IPS-18a (cell line): ENCODE measurements around the gene LIN52.

Experiments used
- H3K27ac ChIP-seq: one replicate; pipeline ENCODE4 v1.5.1; 2013; ENCODE audit warnings: low read length
- H3K27me3 ChIP-seq: one replicate; pipeline ENCODE4 v1.6.1; 2013; ENCODE audit warnings: mild to moderate bottlenecking, low read length; ENCODE audit not compliant: control insufficient read depth, insufficient read depth
- H3K36me3 ChIP-seq: one replicate; pipeline ENCODE4 v1.6.1; 2013; ENCODE audit warnings: low read depth, low read length; ENCODE audit not compliant: control insufficient read depth
- H3K4me1 ChIP-seq: one replicate; pipeline ENCODE4 v1.6.1; 2013; ENCODE audit warnings: low read depth, low read length; ENCODE audit not compliant: control insufficient read depth
- H3K4me3 ChIP-seq: one replicate; pipeline ENCODE4 v1.5.1; 2013; ENCODE audit warnings: low read length
- H3K9ac ChIP-seq: one replicate; pipeline ENCODE4 v1.6.1; 2013; ENCODE audit warnings: mild to moderate bottlenecking, low read length, moderate library complexity
- H3K9me3 ChIP-seq: one replicate; pipeline ENCODE4 v1.6.1; 2013; ENCODE audit warnings: low read depth, low read length; ENCODE audit not compliant: control insufficient read depth

Gene LIN52, protein sequence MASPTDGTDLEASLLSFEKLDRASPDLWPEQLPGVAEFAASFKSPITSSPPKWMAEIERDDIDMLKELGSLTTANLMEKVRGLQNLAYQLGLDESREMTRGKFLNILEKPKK

DNA sequence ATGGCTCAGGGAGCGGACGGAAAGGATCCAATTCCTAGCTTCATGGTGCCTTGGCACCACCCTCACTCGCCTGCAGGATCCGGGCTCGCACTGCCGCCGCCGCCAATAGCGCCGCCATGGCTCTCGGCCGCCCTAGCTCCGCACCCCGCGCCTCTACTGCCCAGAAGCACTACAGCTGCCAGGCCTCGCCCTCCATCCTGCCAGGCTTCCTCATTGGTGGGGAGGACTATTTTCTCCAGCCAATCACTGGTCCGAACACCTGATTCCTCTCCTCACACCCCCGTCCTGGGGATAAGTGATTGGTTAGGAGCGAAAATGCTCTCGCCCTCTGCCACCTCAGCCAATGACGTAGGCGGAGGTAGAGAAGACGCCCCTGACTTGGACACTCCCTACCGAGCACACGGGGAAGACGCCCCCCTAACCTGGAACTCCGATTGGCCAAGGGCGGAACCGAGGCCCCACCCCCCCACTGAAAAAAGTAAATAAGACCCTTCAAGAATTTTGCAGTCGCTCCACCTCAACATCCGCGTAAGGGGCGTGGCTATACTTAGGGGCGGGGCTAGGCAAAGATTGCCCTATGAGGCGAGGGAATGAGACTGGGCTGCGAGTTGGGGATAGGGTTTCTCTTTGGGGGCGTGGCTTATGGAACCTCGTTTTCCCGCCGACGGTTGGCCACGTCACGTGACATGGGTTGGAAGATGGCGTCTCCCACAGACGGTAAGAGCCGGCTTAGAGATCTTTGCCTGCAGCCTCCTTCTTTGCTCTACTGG, at the start of gene LIN52, which contains the start of gene ALDH6A1:
TSS of gene LIN52 (plus strand) at position 680 of the 770 bp plus-strand sequence. CDS start at position 699, 19 bp downstream.
TSS of gene ALDH6A1 (minus strand) at position 177 of the 770 bp plus-strand sequence. CDS start at position 118, 59 bp downstream.
- Histone ChIP-seq H3K9me3 (no peaks in the 10 kb centered on the region), H3K36me3 (no peaks in the 10 kb centered on the region), H3K4me1 (peaks cover 5% of the 10 kb centered on the region), H3K4me3 (peak within 1 kb of the TSS; percentile 93), H3K9ac (peak within 1 kb of the TSS; percentile 93), H3K27ac (peak within 1 kb of the TSS; percentile 78), H3K27me3 (no peaks in the 10 kb centered on the region)

DNA sequence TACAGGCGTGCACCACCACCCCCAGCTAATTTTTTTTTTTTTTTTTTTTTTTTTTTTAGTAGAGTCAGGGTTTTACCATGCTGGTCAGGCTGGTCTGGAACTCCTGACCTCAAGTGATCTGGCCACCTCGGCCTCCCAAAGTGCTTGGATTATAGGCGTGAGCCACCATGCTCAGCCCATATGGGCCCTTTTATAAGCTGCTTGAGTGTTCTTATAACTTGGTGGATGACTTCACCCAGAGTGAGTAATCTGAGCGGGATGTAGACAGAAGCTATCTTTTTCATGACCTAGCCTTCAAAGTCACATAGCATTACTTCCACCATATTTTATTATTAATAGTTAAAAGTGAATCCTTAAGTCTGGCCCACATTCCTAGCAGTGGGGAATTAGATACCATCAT, 49.2 kb upstream of the LIN52 start:
- H3K9ac ChIP-seq: no peak overlapping the region
- no peaks in the 10 kb centered on the region for H3K9me3 ChIP-seq
- H3K27ac ChIP-seq: no peak overlapping the region
- H3K27me3 ChIP-seq: no peaks in the 10 kb centered on the region
- H3K4me1 ChIP-seq: no peaks in the 10 kb centered on the region
- no peaks in the 10 kb centered on the region for H3K36me3 ChIP-seq
- H3K4me3 ChIP-seq: no peak overlapping the region

DNA sequence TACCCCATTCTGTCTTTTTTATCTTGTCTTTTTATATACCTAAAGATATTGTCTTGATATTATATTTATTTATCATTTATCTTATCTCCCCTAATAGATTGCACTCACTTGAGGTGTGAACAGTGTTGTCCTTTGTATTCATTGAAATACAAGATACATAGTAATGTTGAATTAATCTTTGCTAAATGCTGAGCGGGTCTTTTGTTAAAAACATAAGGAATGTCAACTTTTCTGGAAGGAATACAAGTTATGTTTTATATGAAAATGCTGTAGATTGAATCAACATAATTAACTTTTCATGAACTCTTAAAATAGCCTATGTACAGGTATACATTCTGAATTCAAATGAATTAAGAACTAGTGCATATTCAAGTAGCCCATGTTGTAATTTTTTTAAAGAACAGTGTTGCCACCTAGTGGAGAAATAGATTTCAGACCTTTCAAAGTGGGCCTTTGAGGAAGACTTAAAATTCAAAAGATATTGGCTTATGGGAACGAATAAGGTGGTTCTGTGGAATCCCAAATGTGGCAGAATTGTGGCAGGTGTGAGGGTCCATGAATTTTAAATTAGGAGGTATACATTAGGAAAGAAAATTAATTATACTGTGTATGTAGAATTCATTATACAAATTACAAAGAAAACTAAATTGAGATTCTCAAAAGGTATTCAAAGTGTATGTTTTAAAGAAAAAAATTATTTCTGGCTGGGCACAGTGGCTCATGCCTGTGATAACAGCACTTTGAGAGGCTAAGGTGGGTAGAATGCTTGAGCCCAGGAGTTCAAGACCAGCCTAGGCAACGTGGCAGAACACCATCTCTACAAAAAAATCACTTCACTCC, 46.5 kb upstream of the LIN52 start:
- Histone ChIP-seq H3K4me3 (no peak overlapping the region), H3K4me1 (no peaks in the 10 kb centered on the region), H3K9ac (no peak overlapping the region), H3K9me3 (no peaks in the 10 kb centered on the region), H3K27me3 (no peaks in the 10 kb centered on the region), H3K36me3 (no peaks in the 10 kb centered on the region), H3K27ac (no peak overlapping the region)

DNA sequence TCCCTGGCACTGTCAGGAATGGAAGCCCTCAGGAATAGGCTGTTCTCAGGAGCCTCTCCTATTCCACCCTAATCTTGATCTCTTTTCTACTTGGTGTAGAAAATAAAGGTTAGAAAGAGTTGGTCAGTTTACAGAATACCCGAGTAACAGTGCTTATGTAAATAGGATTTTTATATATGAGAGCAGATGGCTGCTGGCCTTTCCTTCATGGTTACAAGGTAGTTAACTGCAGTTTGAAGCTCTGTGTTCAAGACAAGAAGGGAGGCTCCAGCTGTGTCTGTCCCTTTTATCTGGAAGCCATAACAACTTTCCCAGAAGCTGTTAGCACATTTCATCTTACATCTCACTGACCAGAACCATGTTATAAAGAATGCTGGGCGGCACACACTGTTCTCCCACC, 42.5 kb upstream of the LIN52 start:
- no peak overlapping the region for H3K27ac ChIP-seq
- H3K4me1 ChIP-seq: no peaks in the 10 kb centered on the region
- H3K27me3 ChIP-seq: no peaks in the 10 kb centered on the region
- H3K36me3 ChIP-seq: no peaks in the 10 kb centered on the region
- no peak overlapping the region for H3K9ac ChIP-seq
- no peak overlapping the region for H3K4me3 ChIP-seq
- no peaks in the 10 kb centered on the region for H3K9me3 ChIP-seq

DNA sequence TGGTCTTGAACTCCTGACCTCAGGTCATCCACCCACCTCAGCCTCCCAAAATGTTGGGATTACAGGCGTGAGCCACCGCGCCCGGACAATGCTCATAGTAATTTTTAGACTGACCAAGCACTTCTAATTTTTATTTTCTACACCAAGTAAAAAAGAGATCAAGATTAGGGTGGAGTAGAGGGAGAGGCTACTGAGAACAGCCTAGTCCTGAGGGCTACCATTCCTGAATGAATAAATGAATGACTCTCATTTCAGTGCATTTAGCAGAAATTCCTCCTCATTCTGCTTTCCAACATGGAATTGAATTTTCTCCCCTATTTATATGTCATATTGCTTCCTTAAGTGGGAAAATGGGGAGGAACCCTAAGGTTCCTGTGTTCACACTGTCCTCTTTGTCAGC, 39.2 kb upstream of the LIN52 start:
- no peak overlapping the region for H3K4me3 ChIP-seq
- no peaks in the 10 kb centered on the region for H3K9me3 ChIP-seq
- H3K27ac ChIP-seq: no peak overlapping the region
- H3K36me3 ChIP-seq: no peaks in the 10 kb centered on the region
- H3K27me3 ChIP-seq: no peaks in the 10 kb centered on the region
- no peaks in the 10 kb centered on the region for H3K4me1 ChIP-seq
- no peak overlapping the region for H3K9ac ChIP-seq

DNA sequence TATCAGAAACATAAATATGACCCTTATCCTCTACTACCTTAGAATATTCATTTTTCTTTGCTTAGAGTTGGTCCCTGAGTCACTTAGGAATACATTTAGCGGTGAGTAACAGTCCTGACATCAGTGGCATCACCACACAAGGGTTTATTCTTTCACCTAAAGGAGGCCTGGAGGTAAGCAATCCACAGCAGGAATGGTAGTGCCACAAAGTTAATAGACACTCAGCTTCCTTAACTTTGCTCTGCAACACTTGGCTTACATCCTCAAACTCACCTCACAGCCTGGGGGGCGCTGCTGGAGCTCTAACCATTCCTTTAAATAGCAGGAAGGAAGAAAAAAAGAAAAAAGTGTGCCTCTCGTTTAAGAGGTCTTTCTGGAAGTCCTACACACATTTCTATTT, 36.5 kb upstream of the LIN52 start:
- Histone ChIP-seq H3K4me1 (no peaks in the 10 kb centered on the region), H3K9ac (no peak overlapping the region), H3K27ac (no peak overlapping the region), H3K36me3 (no peaks in the 10 kb centered on the region), H3K4me3 (no peak overlapping the region), H3K9me3 (no peaks in the 10 kb centered on the region), H3K27me3 (no peaks in the 10 kb centered on the region)

DNA sequence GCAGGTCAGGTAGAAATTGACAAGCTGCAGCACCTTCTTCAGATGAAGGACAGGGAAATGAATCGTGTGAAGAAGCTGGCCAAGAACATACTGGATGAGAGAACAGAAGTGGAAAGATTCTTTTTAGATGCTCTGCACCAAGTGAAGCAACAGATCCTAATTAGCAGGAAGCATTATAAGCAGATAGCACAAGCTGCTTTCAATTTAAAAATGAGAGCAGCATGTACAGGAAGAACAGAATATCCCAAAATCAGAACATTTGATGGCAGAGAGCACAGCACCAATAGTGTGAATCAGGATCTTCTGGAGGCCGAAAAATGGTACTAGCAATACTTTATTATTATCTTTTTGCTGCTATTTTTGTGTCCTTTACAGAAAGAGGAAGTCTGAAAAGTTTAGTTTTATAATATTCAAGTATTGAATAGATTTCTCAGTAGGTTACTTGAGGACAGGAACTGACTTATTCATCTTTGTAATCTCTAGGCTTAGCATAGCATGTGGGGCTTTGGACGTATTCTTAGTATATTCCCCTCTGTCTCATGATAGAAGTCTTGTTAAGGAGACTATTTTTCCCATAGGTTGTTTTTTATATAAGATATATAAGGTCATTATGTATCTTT, 34.8 kb upstream of the LIN52 start:
- no peak overlapping the region for H3K4me3 ChIP-seq
- no peaks in the 10 kb centered on the region for H3K36me3 ChIP-seq

DNA sequence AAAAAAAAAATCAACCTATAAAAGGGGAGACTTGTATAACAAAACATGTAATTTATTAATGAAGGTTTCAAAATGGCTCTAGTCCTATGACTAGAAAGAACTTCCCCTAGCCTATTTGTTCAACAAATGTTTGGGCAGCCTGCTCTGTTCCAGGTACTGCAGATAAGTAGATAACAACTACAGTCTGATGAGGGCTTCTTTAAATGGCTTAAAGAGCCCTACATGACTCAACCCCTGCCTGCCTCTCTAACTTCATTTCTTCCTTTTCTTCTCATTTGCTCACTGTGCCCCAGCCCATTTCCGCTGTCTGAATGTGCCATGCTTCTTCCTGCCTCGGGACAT, 22.0 kb upstream of the LIN52 start:
- Histone ChIP-seq H3K9ac (no peak overlapping the region), H3K27me3 (no peaks in the 10 kb centered on the region), H3K27ac (no peak overlapping the region), H3K4me3 (no peak overlapping the region), H3K36me3 (peaks cover 42% of the 10 kb centered on the region), H3K4me1 (no peaks in the 10 kb centered on the region), H3K9me3 (no peaks in the 10 kb centered on the region)

More for the DNA sequence above, 34.8 kb upstream of the LIN52 start:
- H3K27me3 ChIP-seq: no peaks in the 10 kb centered on the region
- no peak overlapping the region for H3K9ac ChIP-seq
- no peaks in the 10 kb centered on the region for H3K9me3 ChIP-seq
- H3K27ac ChIP-seq: no peak overlapping the region
- H3K4me1 ChIP-seq: no peaks in the 10 kb centered on the region

DNA sequence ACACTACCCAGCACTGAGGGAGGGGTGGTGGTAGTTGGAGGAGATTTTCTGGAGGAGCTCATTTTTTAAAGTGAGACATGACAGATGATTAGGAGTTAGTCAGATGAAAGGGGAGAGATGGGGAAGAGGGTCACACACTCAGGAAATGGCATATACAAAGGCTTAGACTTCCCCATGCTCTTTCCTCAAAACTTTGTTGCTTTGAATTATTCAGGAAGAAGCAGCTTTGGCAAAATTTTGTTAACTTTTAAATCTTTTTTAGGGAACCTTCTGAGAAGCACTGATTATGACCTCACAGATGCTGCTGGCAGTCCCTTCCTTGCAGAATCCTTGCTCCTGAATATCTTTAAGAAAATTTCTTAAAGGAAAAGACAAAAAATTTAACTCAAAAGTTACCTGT, 20.3 kb upstream of the LIN52 start:
- Histone ChIP-seq H3K36me3 (peaks cover 42% of the 10 kb centered on the region), H3K9me3 (no peaks in the 10 kb centered on the region), H3K4me3 (no peak overlapping the region), H3K27me3 (no peaks in the 10 kb centered on the region), H3K9ac (no peak overlapping the region), H3K27ac (no peak overlapping the region), H3K4me1 (no peaks in the 10 kb centered on the region)

DNA sequence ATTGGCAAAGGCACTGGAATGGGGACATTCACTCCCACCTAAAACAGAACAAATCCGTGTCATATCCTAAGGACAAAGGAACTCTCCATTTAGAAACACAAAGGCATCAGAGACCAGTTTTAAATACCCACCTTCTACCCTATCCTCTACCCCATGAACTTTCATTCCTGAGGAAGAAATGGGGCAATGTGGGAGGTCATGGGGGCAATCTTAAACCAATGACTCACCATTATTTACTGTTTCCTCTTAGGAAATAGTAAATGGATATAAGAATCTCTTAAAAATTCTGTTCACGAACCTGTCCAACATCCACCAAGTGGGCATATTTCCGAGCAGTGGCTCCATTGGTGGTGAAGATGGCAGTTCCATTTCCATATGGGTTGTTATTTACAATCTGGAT, 19.9 kb upstream of the LIN52 start:
- H3K4me1 ChIP-seq: no peaks in the 10 kb centered on the region
- no peak overlapping the region for H3K27ac ChIP-seq
- H3K4me3 ChIP-seq: no peak overlapping the region
- peaks cover 38% of the 10 kb centered on the region for H3K36me3 ChIP-seq
- H3K9ac ChIP-seq: no peak overlapping the region
- H3K9me3 ChIP-seq: no peaks in the 10 kb centered on the region
- H3K27me3 ChIP-seq: no peaks in the 10 kb centered on the region

DNA sequence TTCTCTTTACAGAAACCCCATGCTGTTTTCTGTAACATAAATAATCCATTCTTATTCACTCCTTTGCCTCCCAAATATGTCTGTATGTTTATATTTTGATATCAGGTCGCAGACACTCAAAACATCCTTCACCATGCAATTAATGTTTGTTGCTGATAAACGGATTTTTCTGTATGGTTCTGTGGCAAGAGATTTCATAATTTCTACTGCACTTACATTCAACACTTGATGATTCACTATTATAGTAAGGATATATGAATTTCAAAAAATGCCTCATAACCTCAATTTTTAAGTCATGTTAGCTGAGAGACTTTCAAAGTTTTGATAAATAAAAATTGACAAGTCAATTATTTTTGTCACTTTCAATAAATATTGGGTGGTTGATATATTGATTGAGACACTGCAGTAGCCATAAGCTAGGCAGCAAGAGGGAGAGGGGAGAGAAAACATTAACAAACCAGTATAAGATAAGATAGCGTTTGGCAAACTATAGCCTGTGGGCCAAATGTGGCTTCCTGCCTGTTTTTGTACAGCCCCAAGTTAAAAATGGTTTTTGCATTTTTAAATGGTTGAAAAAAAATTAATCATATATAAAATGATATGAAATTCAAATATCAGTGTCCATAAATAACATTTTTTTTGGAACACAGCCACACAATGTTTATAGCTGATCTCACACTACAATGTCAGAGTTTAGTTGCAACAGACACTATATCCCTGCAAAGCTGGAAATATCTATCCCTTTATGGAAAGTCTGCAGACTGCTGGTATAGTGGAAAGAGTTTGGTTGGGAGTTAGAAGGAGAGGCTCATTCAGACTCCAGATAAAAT, 18.8 kb upstream of the LIN52 start:
- no peak overlapping the region for H3K27ac ChIP-seq
- H3K4me3 ChIP-seq: no peak overlapping the region
- H3K36me3 ChIP-seq: peaks cover 36% of the 10 kb centered on the region
- no peak overlapping the region for H3K9ac ChIP-seq
- H3K27me3 ChIP-seq: no peaks in the 10 kb centered on the region
- no peaks in the 10 kb centered on the region for H3K9me3 ChIP-seq
- H3K4me1 ChIP-seq: no peaks in the 10 kb centered on the region
